Dermis microvascular lymphatic vessel endothelial cell (primary cell): ENCODE results near the gene ITPKB. TPM values are rescaled to one million over a fixed set of nuclear protein-coding genes. Genes with fewer than 3 reads are reported as not detected.
A peak's percentile ranks its signal among the peaks of the same experiment; 100 is the strongest.
"Not testable (repeated sequence)": the region's sequence is repeated elsewhere in the genome, so short reads cannot be mapped to it uniquely, and the experiment has no call there.

ENCODE experiments used
- DNase-seq, 2 donors: peaks; one replicate each; pipeline versions ENCODE4 v3.0.0 to v3.0.0-alpha.2; 2010; ENCODE audit warnings: low read depth in 2 of 2
- total RNA-seq: library from RNA; depleted of rRNA; stranded (reverse); fragments of >200 nt; gene quantifications from 2 replicates; pipeline ENCODE4 v1.2.1, GENCODE V29; 2014

ITPKB gene
- total RNA-seq, 1 donor from 2014 or later, result 23.6 TPM

DNA sequence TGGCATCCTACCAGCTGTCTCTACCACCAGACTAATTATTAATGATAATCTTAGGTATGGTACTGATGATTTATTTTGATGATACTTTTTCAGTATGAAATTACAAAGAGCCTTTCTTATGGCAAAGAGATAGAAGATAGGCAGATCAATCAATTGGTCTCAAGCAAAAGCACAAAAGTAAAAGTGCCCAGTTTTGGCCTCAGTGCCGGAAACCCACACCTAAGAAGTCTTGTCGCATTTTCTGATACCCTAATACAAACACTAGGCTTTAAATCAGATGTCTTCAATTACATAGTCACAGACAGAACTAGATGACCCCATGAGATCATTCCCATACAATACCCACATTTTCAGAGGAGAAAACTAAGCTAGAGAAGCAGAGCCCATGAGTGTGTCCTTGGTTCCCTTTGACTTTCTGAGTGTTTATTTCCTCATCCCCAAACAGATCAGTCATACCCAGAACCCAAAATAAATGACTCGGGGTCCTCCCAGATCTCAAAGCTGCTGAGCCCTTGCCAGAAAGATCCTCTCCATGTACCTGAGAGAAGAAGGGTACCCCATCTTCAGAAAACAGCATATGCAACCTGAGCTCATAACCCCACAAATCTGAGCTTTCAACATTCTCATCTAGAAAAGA, 7.7 kb downstream of the ITPKB start:
- no peak for DNase-seq

DNA sequence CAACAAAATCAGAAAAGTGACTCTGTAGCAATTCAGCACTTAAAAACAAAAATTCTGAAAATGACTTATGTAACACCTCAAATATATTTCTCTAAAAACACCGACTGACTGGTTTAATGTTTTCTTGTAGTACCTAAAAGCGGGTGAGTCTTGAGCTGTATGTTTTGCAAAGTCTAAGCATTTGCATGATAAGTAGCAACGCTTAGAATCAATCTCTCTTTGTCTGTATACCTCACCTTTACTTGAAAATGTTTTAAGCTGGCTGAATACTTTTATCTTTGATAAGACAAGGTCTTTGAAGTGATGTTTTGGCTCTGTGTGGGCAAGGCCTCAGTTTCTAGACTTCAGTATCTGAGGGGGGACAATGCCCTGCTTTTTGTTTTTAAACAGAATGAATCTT, 8.2 kb downstream of the ITPKB start:
- no peak for DNase-seq

- no peak for DNase-seq
These were observed 9.0 kb downstream of the ITPKB start for GRCh38 chr1:226730071-226730470.

DNA sequence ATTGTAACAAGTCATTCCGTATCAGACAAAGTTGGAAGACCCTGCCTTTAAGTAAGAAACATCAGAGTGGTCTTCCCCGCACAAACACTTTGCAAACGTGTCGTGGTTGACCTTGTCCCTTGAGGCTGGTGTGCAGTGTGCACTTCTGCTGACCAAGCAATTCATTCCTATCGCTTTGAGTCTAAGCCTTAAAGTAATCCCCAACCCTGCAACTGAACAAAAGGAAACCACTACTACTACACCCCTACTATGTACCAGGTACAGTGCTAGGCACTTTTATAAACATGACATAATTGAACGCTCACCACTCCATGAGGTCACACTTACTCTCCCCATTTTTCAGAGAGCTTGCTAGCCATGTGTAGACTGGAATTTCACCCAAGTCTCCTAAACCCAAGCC, 10.6 kb downstream of the ITPKB start:
- DNase-seq, result no peak

DNA sequence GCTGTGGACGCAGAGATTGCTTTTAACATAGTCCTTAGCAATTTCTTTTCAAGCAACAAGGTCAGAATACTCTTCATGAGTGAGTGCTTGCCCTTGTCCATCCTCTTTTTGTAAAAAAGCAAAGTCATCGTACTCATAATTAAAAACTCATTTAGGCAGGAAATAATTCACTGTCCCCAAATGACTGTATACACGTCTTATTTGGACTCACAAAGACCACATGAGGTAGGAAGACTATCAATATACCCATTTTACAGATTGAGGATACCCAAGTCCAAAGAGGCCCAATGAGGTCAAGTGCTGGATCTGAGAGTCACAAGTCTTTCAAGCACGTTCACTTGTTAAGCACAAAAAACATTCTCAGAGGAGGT, 13.2 kb downstream of the ITPKB start:
- DNase-seq, result no peak

DNA sequence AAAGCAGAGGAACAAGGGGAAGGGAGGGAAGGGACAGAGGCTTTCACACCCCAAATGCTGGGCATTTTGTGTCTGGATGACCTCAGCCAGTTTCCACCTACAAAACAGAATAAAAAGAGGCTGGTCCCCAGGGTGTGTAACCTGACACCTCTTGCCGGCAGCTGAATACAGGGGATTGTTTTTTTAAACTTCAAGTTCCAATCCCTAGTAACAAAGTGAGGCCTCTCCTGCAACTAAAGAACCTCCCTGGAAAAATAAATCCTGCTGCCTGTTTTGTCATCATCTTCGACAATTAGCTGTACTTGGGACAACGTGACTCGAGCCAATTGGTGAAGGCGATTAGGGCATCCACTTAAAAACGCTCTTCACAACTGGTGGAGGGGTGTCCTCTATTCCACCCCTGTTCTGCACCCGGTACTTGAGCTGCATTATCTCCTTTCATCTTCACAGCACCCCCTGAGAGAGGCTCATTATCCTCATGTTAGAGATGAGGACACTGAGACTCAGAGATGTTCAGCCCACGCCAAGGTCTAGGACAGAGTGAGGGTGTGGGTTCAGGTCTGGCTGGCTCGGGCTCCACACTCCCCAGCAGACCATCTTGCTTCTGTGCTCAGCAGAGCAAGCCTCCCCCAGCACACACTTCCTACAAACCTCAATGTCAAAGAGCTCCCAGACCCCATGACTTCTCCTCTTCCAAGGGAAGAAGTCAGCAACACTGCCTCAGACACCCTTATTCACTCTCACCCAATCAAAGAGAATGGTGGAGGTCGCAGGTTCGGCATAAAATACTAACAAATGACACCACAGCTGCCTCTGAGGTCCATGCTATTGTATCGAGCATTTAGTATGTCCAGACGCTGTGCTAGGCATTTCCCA, 15.2 kb downstream of the ITPKB start:
- peak; percentile 29 to 84 for DNase-seq

GRCh38 chr1:226722901-226723656, 16.0 kb downstream of the ITPKB start:
- no peak for DNase-seq

GRCh38 chr1:226722240-226722900, 16.7 kb downstream of the ITPKB start:
- DNase-seq, result no peak

GRCh38 chr1:226720574-226720973, 18.5 kb downstream of the ITPKB start:
- not testable (repeated sequence) for DNase-seq

DNA sequence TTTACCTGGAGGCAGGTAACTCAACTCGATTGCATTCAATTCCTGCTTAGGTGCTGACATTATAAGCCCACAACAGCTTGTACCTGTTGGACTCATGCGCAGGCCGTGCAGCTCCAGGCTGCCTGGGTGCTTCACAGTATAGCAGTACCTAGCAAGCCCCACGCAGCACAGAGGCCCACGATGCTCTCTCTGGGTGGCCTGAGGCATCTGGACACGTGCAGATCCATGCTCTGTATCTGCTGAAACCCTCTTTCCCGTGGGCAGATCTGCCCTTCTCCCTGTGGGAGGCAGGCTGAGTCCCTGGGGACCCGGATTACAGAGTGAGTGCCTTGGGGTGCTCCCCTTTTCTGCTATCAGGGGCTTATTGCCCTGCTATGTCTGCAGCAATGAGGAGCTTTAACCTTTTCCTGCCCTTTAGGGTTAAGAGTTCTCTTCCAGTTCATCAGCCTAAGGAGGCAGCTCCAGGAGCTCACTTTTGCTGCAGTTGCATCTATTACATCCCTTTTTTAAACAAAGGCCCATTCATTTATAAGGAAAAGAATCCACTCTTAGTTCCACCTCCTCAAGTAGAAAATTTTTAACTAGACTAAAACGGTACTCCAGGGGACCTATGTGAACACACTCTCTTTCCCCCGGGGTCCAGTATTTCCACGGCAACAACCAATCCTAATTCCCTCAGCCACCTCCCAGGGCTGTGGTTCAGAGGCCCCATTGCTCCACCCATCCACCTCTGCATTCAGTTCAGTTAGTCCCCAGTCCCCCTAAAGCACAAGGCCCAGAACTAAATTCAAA, 19.3 kb downstream of the ITPKB start:
- DNase-seq, result no peak

- DNase-seq, result no peak
These were observed 21.7 kb downstream of the ITPKB start for GRCh38 chr1:226717256-226717909.

GRCh38 chr1:226716577-226716976, 22.5 kb downstream of the ITPKB start:
- no peak for DNase-seq

DNA sequence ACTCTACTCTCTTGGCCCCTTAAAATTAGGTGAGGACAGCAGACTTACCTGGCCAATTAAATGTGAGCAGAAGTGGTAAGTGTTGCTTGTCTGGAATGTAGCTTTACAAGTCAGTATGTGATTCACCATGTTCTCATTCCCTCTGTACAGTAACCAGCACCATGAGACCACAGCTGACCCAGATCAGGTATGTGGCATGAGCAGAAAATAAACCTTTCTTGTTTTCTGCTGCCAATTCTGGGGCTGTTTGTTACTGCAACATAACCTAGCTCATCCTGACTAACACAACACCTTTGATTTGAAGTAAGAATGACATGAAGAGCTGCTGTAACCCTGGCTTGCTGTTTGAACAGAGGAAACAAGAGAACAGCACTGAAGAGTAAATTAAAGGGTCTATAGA, 24.9 kb downstream of the ITPKB start:
- DNase-seq, result no peak

- DNase-seq, result no peak
These were observed 26.2 kb downstream of the ITPKB start for GRCh38 chr1:226712742-226713419.

- DNase-seq, result no peak
These were observed 26.9 kb downstream of the ITPKB start for GRCh38 chr1:226711976-226712741.

DNA sequence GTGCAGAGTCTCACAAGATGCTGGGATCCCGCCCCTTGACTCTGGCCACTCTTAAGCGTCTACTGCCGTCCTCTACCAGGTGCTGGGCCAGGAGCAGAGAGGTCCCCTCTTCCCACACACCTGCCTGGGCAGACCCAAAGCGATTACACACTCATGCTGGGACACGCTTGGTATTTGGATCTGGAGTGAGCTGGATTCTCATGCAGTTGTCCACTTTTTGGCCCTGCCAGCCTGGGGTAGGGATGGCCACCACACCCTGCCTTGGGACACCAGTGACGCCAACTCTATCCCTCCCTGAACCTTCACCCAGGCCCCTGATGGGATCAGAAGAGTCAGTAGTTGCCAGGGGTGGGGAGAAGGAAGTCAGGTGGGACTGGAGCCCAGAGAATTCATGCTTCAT, 28.6 kb downstream of the ITPKB start:
- no peak for DNase-seq

GRCh38 chr1:226709953-226710352, 29.1 kb downstream of the ITPKB start:
- no peak for DNase-seq

DNA sequence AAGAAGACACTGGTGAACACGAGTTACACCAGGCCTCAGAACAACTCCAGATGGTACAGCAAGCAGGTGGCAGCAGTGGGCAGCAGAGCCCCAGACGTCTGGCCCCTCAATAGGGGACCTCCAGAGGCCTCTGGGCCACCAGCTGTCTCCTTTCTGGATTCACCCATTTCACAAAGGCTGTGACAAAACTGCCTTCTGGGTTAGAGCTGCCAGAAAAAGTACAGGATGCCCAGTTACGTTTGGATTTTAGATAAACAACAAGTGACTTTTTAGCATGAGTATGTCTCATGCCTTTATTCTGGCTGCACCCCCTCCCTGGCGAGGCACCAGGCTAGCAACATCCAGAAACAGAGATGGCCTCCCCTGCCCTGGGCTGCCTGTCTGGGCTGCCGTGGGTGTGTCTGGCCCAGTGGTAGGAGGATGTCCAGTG, 30.1 kb downstream of the ITPKB start:
- no peak for DNase-seq

DNA sequence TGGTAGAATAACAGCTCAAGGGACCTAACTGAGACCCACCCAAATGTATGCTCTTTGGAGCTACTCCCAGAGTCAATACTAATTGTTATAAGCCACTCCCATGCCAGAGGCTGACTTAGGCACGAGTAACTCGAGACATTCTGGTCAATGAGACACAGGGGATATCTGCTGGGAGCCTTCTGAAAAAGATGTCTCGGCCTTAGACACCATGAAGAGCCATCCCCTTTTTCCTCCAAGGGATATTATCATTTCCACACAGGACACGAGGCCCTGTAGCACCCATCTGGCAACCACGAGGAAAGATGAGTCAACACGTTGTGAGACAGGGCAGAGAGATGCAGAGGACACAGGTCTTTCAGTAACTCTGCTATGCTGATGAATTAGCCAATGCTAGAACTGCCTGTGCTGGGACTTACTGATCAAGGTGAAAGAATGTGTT, 30.7 kb downstream of the ITPKB start:
- peak in 1 of 2 donors; percentile 37 for DNase-seq
